Measurements from ENCODE around the gene ASS1. TPM values are rescaled to one million over a fixed set of nuclear protein-coding genes. Genes with fewer than 3 reads are reported as not detected.

ASS1 gene
- total RNA-seq, 1 donor from 2014 or later, result 96.0 TPM

GRCh38 chr9:130542038-130542437 lies 97.3 kb downstream of the ASS1 start:
- H3K36me3 ChIP-seq, result no peaks in the 10 kb centered on the region
- DNase-seq, result no peak
- ATAC-seq, result no peak
- H3K4me1 ChIP-seq, result peaks cover 3% of the 10 kb centered on the region
- TF ChIP-seq CTCF (IDR thresholded peaks at IDR 0.05), result no peak
- H3K9me3 ChIP-seq, result no peaks in the 10 kb centered on the region
- intact Hi-C loops (cut with DNase I), result no loop called here
- H3K4me3 ChIP-seq, result no peak overlapping the region
- no peak overlapping the region for H3K27ac ChIP-seq
- peaks cover 51% of the 10 kb centered on the region for H3K27me3 ChIP-seq

GRCh38 chr9:130542457-130543228 lies 97.9 kb downstream of the ASS1 start:
- no peak overlapping the region for H3K4me3 ChIP-seq
- no peak for TF ChIP-seq CTCF (IDR thresholded peaks at IDR 0.05)
- peaks cover 45% of the 10 kb centered on the region for H3K27me3 ChIP-seq
- H3K36me3 ChIP-seq, result no peaks in the 10 kb centered on the region
- no peaks in the 10 kb centered on the region for H3K9me3 ChIP-seq
- intact Hi-C loops (cut with DNase I), result no loop called here
- no peak overlapping the region for H3K27ac ChIP-seq
- DNase-seq (no peak), ATAC-seq (peak; percentile 13)
- H3K4me1 ChIP-seq, result no peaks in the 10 kb centered on the region

- Histone ChIP-seq H3K4me1 (no peaks in the 10 kb centered on the region), H3K27me3 (peaks cover 38% of the 10 kb centered on the region), H3K27ac (no peak overlapping the region), H3K4me3 (no peak overlapping the region), H3K9me3 (no peaks in the 10 kb centered on the region), H3K36me3 (no peaks in the 10 kb centered on the region)
- no peak for ATAC-seq
- intact Hi-C loops (cut with DNase I), result no loop called here
- no peak for TF ChIP-seq CTCF (IDR thresholded peaks at IDR 0.05)
- no peak for DNase-seq
Measured at GRCh38 chr9:130543368-130543767, 98.6 kb downstream of the ASS1 start.

GRCh38 chr9:130543859-130544258 lies 99.1 kb downstream of the ASS1 start:
- Histone ChIP-seq H3K36me3 (no peaks in the 10 kb centered on the region), H3K27me3 (peaks cover 33% of the 10 kb centered on the region)
- no peak for TF ChIP-seq CTCF (IDR thresholded peaks at IDR 0.05)

GRCh38 chr9:130544364-130544763 lies 99.6 kb downstream of the ASS1 start:
- ATAC-seq (no peak), DNase-seq (no peak)
- intact Hi-C loops (cut with DNase I), result no loop called here
- no peak for TF ChIP-seq CTCF (IDR thresholded peaks at IDR 0.05)
- peaks cover 28% of the 10 kb centered on the region for H3K27me3 ChIP-seq
- H3K9me3 ChIP-seq, result no peaks in the 10 kb centered on the region
- H3K27ac ChIP-seq, result no peak overlapping the region
- no peaks in the 10 kb centered on the region for H3K4me1 ChIP-seq
- no peaks in the 10 kb centered on the region for H3K36me3 ChIP-seq
- H3K4me3 ChIP-seq, result no peak overlapping the region

More at GRCh38 chr9:130543859-130544258, 99.1 kb downstream of the ASS1 start:
- no peaks in the 10 kb centered on the region for H3K9me3 ChIP-seq
- intact Hi-C loops (cut with DNase I), result no loop called here
- ATAC-seq, result no peak
- DNase-seq, result no peak
- no peaks in the 10 kb centered on the region for H3K4me1 ChIP-seq
- no peak overlapping the region for H3K4me3 ChIP-seq
- H3K27ac ChIP-seq, result no peak overlapping the region
